A549 treated with AZD9567 at 1 μM for 4 hours (cell line): ENCODE results near the gene TDP2. TPM values are rescaled to one million over a fixed set of nuclear protein-coding genes. Genes with fewer than 3 reads are reported as not detected.

ENCODE experiments used
- total RNA-seq: library from RNA; stranded (reverse); fragments of 200-300 nt; extraction: Qiagen RNA extraction; gene quantifications from 5 replicates; pipeline ENCODE4 v1.2.3, GENCODE V29; 2022; ENCODE audit not compliant: insufficient read depth

Gene TDP2
- 30.0 to 33.6 TPM (median 30.3 TPM) in 5 replicates for total RNA-seq

GRCh38 chr6:24666641-24667377 lies at the start of gene TDP2, which contains the start of gene ACOT13:
Gene TDP2 (minus strand): TSS chr6:24666899. CDS start chr6:24666862, 37 bp downstream.
Gene ACOT13 (plus strand): TSS chr6:24667077. CDS start chr6:24667264, 187 bp downstream.

Other genes with a start within 250 kb of the TDP2 start
- gene GPLD1, start 177.3 kb downstream of the TDP2 start, total RNA-seq = 0.84 to 1.4 TPM (median 0.98 TPM) in 4 of 5 replicates, not detected in the other
- 7.1 to 12.6 TPM (median 7.5 TPM) in 5 replicates for gene ALDH5A1, start 171.9 kb downstream of the TDP2 start, total RNA-seq
- gene KIAA0319, start 20.7 kb downstream of the TDP2 start, total RNA-seq = 1.4 to 2.1 TPM (median 2.1 TPM) in 5 replicates
- 8.7 to 29.0 TPM (median 24.2 TPM) in 5 replicates for gene ACOT13, start 178 bp upstream of the TDP2 start, total RNA-seq
- 50.0 to 74.7 TPM (median 51.0 TPM) in 5 replicates for gene C6orf62, start 52.3 kb upstream of the TDP2 start, total RNA-seq
- 53.3 to 61.0 TPM (median 58.8 TPM) in 5 replicates for gene GMNN, start 108.0 kb upstream of the TDP2 start, total RNA-seq
- not detected in 5 replicates for gene ARMH2, start 132.0 kb upstream of the TDP2 start, total RNA-seq